Uterus (tissue), 4 donors: ENCODE data around the gene PHF8. TPM values are rescaled to one million over a fixed set of nuclear protein-coding genes. Genes with fewer than 3 reads are reported as not detected.
A peak's percentile ranks its signal among the peaks of the same experiment; 100 is the strongest.

ENCODE experiments used
- DNase-seq, 2 donors: peaks; one replicate each; pipeline ENCODE4 v3.0.0-alpha.2; 2019 to 2020
- H3K27ac ChIP-seq, 2 donors: fragments of 200-600 bp; sonication (generic); 1 replicate in 1 of 2; 2 replicates in 1 of 2; pipeline ENCODE4 v1.5.1; 2016 to 2018
- H3K27me3 ChIP-seq, 2 donors: fragments of 200-600 bp; sonication (generic); one replicate each; pipeline ENCODE4 v1.5.1; 2018 to 2019; ENCODE audit warnings: control low read depth in 1 of 2
- H3K36me3 ChIP-seq, 2 donors: fragments of 200-600 bp; sonication (generic); one replicate each; pipeline ENCODE4 v1.5.1; 2019; ENCODE audit warnings: control low read depth in 1 of 2
- H3K4me1 ChIP-seq, 2 donors: fragments of 200-600 bp; sonication (generic); one replicate each; pipeline ENCODE4 v1.5.1; 2018 to 2019; ENCODE audit warnings: control low read depth in 1 of 2
- H3K4me3 ChIP-seq, 2 donors: fragments of 200-600 bp; sonication (generic); 1 replicate in 1 of 2; 2 replicates in 1 of 2; pipeline ENCODE4 v1.5.1; 2018 to 2019; ENCODE audit warnings: mild to moderate bottlenecking in 1 of 2
- H3K9me3 ChIP-seq, 2 donors: fragments of 200-600 bp; sonication (generic); one replicate each; pipeline ENCODE4 v1.5.1; 2019; ENCODE audit warnings: control low read depth in 1 of 2
- CTCF ChIP-seq, 4 experiments: fragments of 200-600 bp in 2 of 4; fragments of 450-650 bp in 2 of 4; sonication (generic) in 2 of 4; IDR thresholded peaks; one replicate each; pipeline ENCODE4 v1.5.1; 2016 to 2019; ENCODE audit warnings: antibody characterized with exemption in 4 of 4, mild to moderate bottlenecking in 2 of 4, moderate library complexity in 1 of 4
- POLR2A ChIP-seq, 2 donors: fragments of 450-650 bp; IDR thresholded peaks; one replicate each; pipeline ENCODE4 v1.6.1; 2016; ENCODE audit warnings: antibody characterized with exemption in 2 of 2, mild to moderate bottlenecking in 1 of 2, moderate library complexity in 1 of 2
- intact Hi-C: fragments of 100-400 bp; cut with DNase I; formaldehyde crosslinking; loops from one replicate; pipeline ENCODE4 v1.15.1; 2023; ENCODE audit warnings: low total_unique reads
- total RNA-seq, 4 donors: library from RNA; depleted of rRNA in 3 of 4; stranded (reverse); fragments of >200 nt in 3 of 4; gene quantifications; one replicate each; pipeline versions ENCODE4 v1.1.0 to v1.2.4, GENCODE V29; 2014 to 2023
- donor health status: DM: yes; HTN: yes; CAD: no.

Gene PHF8
- total RNA-seq, 4 donors from 2014 or later, result 7.1 to 52.8 (median 36.2) TPM

- Histone ChIP-seq H3K4me3 (peak overlapping the region; percentile 63 to 89), H3K9me3 (no peaks in the 10 kb centered on the region), H3K27me3 (no peaks in the 10 kb centered on the region), H3K4me1 (no peaks in the 10 kb centered on the region), H3K36me3 (no peaks in the 10 kb centered on the region), H3K27ac (peak overlapping the region; percentile 94 to 97)
- intact Hi-C loops, result no loop called here
- TF ChIP-seq POLR2A (IDR thresholded peaks at IDR 0.05) (no peak), CTCF (IDR thresholded peaks at IDR 0.05) (no peak)
- DNase-seq, result no peak
These were observed 635 bp upstream of the PHF8 start for GRCh38 chrX:54044877-54045338.

GRCh38 chrX:54043541-54044125 lies 640 bp downstream of the PHF8 start:
- peak in 1 of 2 donors; percentile 11 for DNase-seq
- Histone ChIP-seq H3K9me3 (no peaks in the 10 kb centered on the region), H3K4me1 (no peaks in the 10 kb centered on the region), H3K27me3 (no peaks in the 10 kb centered on the region), H3K4me3 (peak overlapping the region; percentile 63 to 89), H3K27ac (peak overlapping the region; percentile 94 to 97), H3K36me3 (no peaks in the 10 kb centered on the region)
- intact Hi-C loops, result no loop called here
- TF ChIP-seq POLR2A (IDR thresholded peaks at IDR 0.05), result no peak
- TF ChIP-seq CTCF (IDR thresholded peaks at IDR 0.05), result no peak

GRCh38 chrX:54043056-54043455 lies 1.2 kb downstream of the PHF8 start:
- intact Hi-C loops, result no loop called here
- TF ChIP-seq POLR2A (IDR thresholded peaks at IDR 0.05) (no peak), CTCF (IDR thresholded peaks at IDR 0.05) (no peak)
- H3K4me1 ChIP-seq, result no peaks in the 10 kb centered on the region
- no peaks in the 10 kb centered on the region for H3K36me3 ChIP-seq
- no peaks in the 10 kb centered on the region for H3K27me3 ChIP-seq
- no peaks in the 10 kb centered on the region for H3K9me3 ChIP-seq
- no peak for DNase-seq
- peak overlapping the region; percentile 63 to 89 for H3K4me3 ChIP-seq
- peak overlapping the region; percentile 94 to 97 for H3K27ac ChIP-seq

- no peaks in the 10 kb centered on the region for H3K27me3 ChIP-seq
- H3K36me3 ChIP-seq, result no peaks in the 10 kb centered on the region
- H3K9me3 ChIP-seq, result no peaks in the 10 kb centered on the region
- peak overlapping the region; percentile 94 to 97 for H3K27ac ChIP-seq
- DNase-seq, result peak; percentile 35 to 45
- peak overlapping the region; percentile 63 to 89 for H3K4me3 ChIP-seq
- intact Hi-C loops, result no loop called here
- peak in 1 of 4 experiments; percentile 33 for TF ChIP-seq CTCF (IDR thresholded peaks at IDR 0.05)
- TF ChIP-seq POLR2A (IDR thresholded peaks at IDR 0.05), result no peak
- H3K4me1 ChIP-seq, result no peaks in the 10 kb centered on the region
These were observed 1.7 kb downstream of the PHF8 start for GRCh38 chrX:54042609-54043021.

GRCh38 chrX:54030329-54030728 lies 13.9 kb downstream of the PHF8 start:
- no peaks in the 10 kb centered on the region for H3K4me1 ChIP-seq
- H3K36me3 ChIP-seq, result no peaks in the 10 kb centered on the region
- no peaks in the 10 kb centered on the region for H3K9me3 ChIP-seq
- H3K4me3 ChIP-seq, result no peak overlapping the region
- no peak for TF ChIP-seq POLR2A (IDR thresholded peaks at IDR 0.05)
- no peak for TF ChIP-seq CTCF (IDR thresholded peaks at IDR 0.05)
- H3K27me3 ChIP-seq, result no peaks in the 10 kb centered on the region
- intact Hi-C loops, result no loop called here
- no peak overlapping the region for H3K27ac ChIP-seq
- no peak for DNase-seq
